BLaER1 treated with 17β-estradiol and CSF1 and Interleukin-3, amounts not matched to agents 10 nM and 100 nM (cell line): ENCODE data around the gene PPP2R2B.
A peak's percentile ranks its signal among the peaks of the same experiment; 100 is the strongest.

ENCODE experiments used
- H3K27ac ChIP-seq, 11 experiments: shearing (Covaris generic); formaldehyde crosslinking; 2 replicates each; pipeline ENCODE4 v1.8.1; 2022
- H3K27me3 ChIP-seq, 11 experiments: shearing (Covaris generic); formaldehyde crosslinking; 2 replicates each; pipeline ENCODE4 v1.8.1; 2022
- H3K36me3 ChIP-seq, 11 experiments: shearing (Covaris generic); formaldehyde crosslinking; 2 replicates each; pipeline ENCODE4 v1.8.1; 2022
- H3K4me1 ChIP-seq, 10 experiments: shearing (Covaris generic); formaldehyde crosslinking; 2 replicates each; pipeline ENCODE4 v1.8.1; 2022
- H3K4me2 ChIP-seq, 11 experiments: shearing (Covaris generic); formaldehyde crosslinking; 2 replicates each; pipeline ENCODE4 v1.8.1; 2022
- H3K4me3 ChIP-seq, 10 experiments: shearing (Covaris generic); formaldehyde crosslinking; 2 replicates each; pipeline ENCODE4 v1.8.1; 2022
- H3K9ac ChIP-seq, 11 experiments: shearing (Covaris generic); formaldehyde crosslinking; 2 replicates each; pipeline ENCODE4 v1.8.1; 2022
- H3K9me3 ChIP-seq, 11 experiments: shearing (Covaris generic); formaldehyde crosslinking; replicated peaks in 1 of 11; 2 replicates each; pipeline ENCODE4 v1.8.1; 2022
- H4K20me1 ChIP-seq, 11 experiments: shearing (Covaris generic); formaldehyde crosslinking; 2 replicates each; pipeline ENCODE4 v1.8.1; 2022
- Cebpa-rat ChIP-seq, 11 experiments: shearing (Covaris generic); IDR thresholded peaks; 2 replicates each; pipeline ENCODE4 v1.8.1; 2022

Gene PPP2R2B

GRCh38 chr5:146726891-146727290 lies 151.7 kb downstream of the PPP2R2B start:
- Histone ChIP-seq H3K9ac (no peak overlapping the region), H3K36me3 (no peaks in the 10 kb centered on the region), H3K27ac (no peak overlapping the region), H3K4me1 (0 out of 20 replicates have a peak, but pooled peaks cover 0 to 8% (median 0%) of the 10 kb centered on the region in 10 experiments), H4K20me1 (no peaks in the 10 kb centered on the region), H3K4me2 (no peak overlapping the region), H3K4me3 (no peak overlapping the region), H3K27me3 (no peaks in the 10 kb centered on the region), H3K9me3 (peaks cover 29 to 38% (median 32%) of the 10 kb centered on the region in 11 experiments)
- TF ChIP-seq Cebpa-rat (IDR thresholded peaks at IDR 0.05), result no peak

GRCh38 chr5:146726020-146726419 lies 152.5 kb downstream of the PPP2R2B start:
- H3K4me3 ChIP-seq, result no peak overlapping the region
- no peak for TF ChIP-seq Cebpa-rat (IDR thresholded peaks at IDR 0.05)
- 0 out of 20 replicates have a peak, but pooled peaks cover 0 to 10% (median 0%) of the 10 kb centered on the region in 10 experiments for H3K4me1 ChIP-seq
- no peaks in the 10 kb centered on the region for H3K36me3 ChIP-seq
- H3K4me2 ChIP-seq, result no peak overlapping the region
- no peak overlapping the region for H3K27ac ChIP-seq
- H3K9me3 ChIP-seq, result peaks cover 28 to 32% (median 30%) of the 10 kb centered on the region in 11 experiments
- H3K9ac ChIP-seq, result no peak overlapping the region
- no peaks in the 10 kb centered on the region for H3K27me3 ChIP-seq
- H4K20me1 ChIP-seq, result no peaks in the 10 kb centered on the region

GRCh38 chr5:146725025-146725424 lies 153.5 kb downstream of the PPP2R2B start:
- H3K9me3 ChIP-seq, result peaks cover 18 to 22% (median 21%) of the 10 kb centered on the region in 11 experiments
- H4K20me1 ChIP-seq, result no peaks in the 10 kb centered on the region
- no peak overlapping the region for H3K9ac ChIP-seq
- no peak overlapping the region for H3K27ac ChIP-seq
- H3K4me2 ChIP-seq, result no peak overlapping the region
- H3K4me1 ChIP-seq, result 0 out of 20 replicates have a peak, but pooled peaks cover 0 to 10% (median 0%) of the 10 kb centered on the region in 10 experiments
- TF ChIP-seq Cebpa-rat (IDR thresholded peaks at IDR 0.05), result no peak
- no peaks in the 10 kb centered on the region for H3K36me3 ChIP-seq
- no peaks in the 10 kb centered on the region for H3K27me3 ChIP-seq
- H3K4me3 ChIP-seq, result no peak overlapping the region

- H3K27ac ChIP-seq, result no peak overlapping the region
- 0 out of 20 replicates have a peak, but pooled peaks cover 0 to 10% (median 0%) of the 10 kb centered on the region in 10 experiments for H3K4me1 ChIP-seq
- no peak overlapping the region for H3K4me3 ChIP-seq
- 0 out of 22 replicates have a peak, but pooled peaks of 2 of the 11 experiments have one; percentile 11 to 19 for TF ChIP-seq Cebpa-rat (IDR thresholded peaks at IDR 0.05)
- no peak overlapping the region for H3K4me2 ChIP-seq
- no peaks in the 10 kb centered on the region for H3K9me3 ChIP-seq
- no peaks in the 10 kb centered on the region for H4K20me1 ChIP-seq
- no peaks in the 10 kb centered on the region for H3K36me3 ChIP-seq
- no peaks in the 10 kb centered on the region for H3K27me3 ChIP-seq
- no peak overlapping the region for H3K9ac ChIP-seq
These were observed 156.2 kb downstream of the PPP2R2B start for GRCh38 chr5:146722361-146722779.

DNA sequence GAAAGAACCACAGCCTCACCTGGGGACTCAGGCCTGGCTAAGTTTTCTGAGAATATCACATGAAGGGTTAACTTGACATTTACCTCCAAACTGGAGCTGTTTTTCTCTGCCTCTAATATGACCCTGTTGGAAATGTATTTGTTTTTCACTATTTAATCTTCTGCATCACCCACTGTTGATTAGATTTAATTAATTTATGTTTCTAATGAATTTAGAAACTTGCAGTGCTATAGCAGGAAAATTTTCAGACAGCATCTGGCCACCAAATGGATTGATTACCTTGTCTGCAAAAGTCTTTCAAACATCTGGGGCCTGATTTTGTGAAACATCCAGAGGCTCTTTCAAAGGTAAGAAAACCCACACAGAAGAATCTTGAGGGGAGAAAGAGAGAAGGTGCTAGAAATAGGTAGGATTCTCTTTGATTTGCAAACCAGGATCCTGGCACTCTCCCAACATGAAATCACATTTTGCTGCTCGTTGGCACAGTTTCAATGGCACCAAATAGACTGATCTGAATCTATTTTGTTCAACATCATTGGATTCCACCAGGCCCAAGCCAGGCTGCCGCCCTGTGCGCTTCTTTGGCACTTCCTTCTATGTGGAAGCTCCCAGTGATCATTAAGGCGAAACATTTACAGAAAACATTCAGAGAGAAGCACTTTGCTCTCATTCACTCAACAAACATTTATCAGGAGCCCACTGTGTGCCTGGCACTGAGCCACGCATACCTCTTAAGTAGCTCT lies 157.3 kb downstream of the PPP2R2B start:
- H3K4me3 ChIP-seq, result no peak overlapping the region
- H3K9me3 ChIP-seq, result no peaks in the 10 kb centered on the region
- H3K4me1 ChIP-seq, result 0 out of 20 replicates have a peak, but pooled peaks cover 0 to 10% (median 0%) of the 10 kb centered on the region in 10 experiments
- H3K27me3 ChIP-seq, result no peaks in the 10 kb centered on the region
- no peak for TF ChIP-seq Cebpa-rat (IDR thresholded peaks at IDR 0.05)
- no peaks in the 10 kb centered on the region for H3K36me3 ChIP-seq
- H4K20me1 ChIP-seq, result no peaks in the 10 kb centered on the region
- no peak overlapping the region for H3K4me2 ChIP-seq
- H3K9ac ChIP-seq, result no peak overlapping the region
- H3K27ac ChIP-seq, result no peak overlapping the region

GRCh38 chr5:146720107-146720506 lies 158.4 kb downstream of the PPP2R2B start:
- Histone ChIP-seq H3K27ac (no peak overlapping the region), H3K4me2 (no peak overlapping the region), H3K9ac (no peak overlapping the region), H3K36me3 (no peaks in the 10 kb centered on the region), H4K20me1 (no peaks in the 10 kb centered on the region), H3K4me1 (0 out of 20 replicates have a peak, but pooled peaks cover 0 to 10% (median 0%) of the 10 kb centered on the region in 10 experiments), H3K4me3 (no peak overlapping the region), H3K9me3 (no peaks in the 10 kb centered on the region), H3K27me3 (no peaks in the 10 kb centered on the region)
- no peak for TF ChIP-seq Cebpa-rat (IDR thresholded peaks at IDR 0.05)

GRCh38 chr5:146719179-146719578 lies 159.4 kb downstream of the PPP2R2B start:
- H3K9ac ChIP-seq, result no peak overlapping the region
- 0 out of 20 replicates have a peak, but pooled peaks cover 0 to 10% (median 0%) of the 10 kb centered on the region in 10 experiments for H3K4me1 ChIP-seq
- H3K36me3 ChIP-seq, result no peaks in the 10 kb centered on the region
- H3K27ac ChIP-seq, result no peak overlapping the region
- H3K9me3 ChIP-seq, result no peaks in the 10 kb centered on the region
- H3K4me2 ChIP-seq, result no peak overlapping the region
- no peak overlapping the region for H3K4me3 ChIP-seq
- no peaks in the 10 kb centered on the region for H4K20me1 ChIP-seq
- no peak for TF ChIP-seq Cebpa-rat (IDR thresholded peaks at IDR 0.05)
- H3K27me3 ChIP-seq, result no peaks in the 10 kb centered on the region

DNA sequence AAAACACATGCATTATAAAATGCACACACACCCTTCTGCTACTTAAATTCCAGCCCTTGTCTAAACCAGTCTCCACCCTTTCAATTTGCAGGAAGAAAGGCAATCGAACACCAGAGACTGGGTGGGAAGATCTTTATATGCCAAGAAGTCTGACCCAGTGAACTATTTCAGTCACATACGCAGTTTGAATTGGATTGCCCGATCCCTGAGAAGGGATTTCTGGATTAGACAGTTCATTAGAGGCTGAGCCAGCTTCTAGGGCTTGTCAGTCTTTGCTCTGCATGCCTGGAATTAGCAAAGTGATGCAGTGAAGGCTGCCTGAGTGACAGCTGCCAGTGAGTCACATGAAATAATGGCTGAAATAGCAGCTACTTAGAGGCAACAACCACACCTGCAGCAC lies 159.9 kb downstream of the PPP2R2B start:
- H3K27ac ChIP-seq, result no peak overlapping the region
- H3K4me1 ChIP-seq, result 0 out of 20 replicates have a peak, but pooled peaks cover 0 to 10% (median 0%) of the 10 kb centered on the region in 10 experiments
- H3K4me2 ChIP-seq, result no peak overlapping the region
- H4K20me1 ChIP-seq, result no peaks in the 10 kb centered on the region
- no peaks in the 10 kb centered on the region for H3K27me3 ChIP-seq
- TF ChIP-seq Cebpa-rat (IDR thresholded peaks at IDR 0.05), result no peak
- H3K36me3 ChIP-seq, result no peaks in the 10 kb centered on the region
- H3K9me3 ChIP-seq, result no peaks in the 10 kb centered on the region
- H3K9ac ChIP-seq, result no peak overlapping the region
- H3K4me3 ChIP-seq, result no peak overlapping the region

DNA sequence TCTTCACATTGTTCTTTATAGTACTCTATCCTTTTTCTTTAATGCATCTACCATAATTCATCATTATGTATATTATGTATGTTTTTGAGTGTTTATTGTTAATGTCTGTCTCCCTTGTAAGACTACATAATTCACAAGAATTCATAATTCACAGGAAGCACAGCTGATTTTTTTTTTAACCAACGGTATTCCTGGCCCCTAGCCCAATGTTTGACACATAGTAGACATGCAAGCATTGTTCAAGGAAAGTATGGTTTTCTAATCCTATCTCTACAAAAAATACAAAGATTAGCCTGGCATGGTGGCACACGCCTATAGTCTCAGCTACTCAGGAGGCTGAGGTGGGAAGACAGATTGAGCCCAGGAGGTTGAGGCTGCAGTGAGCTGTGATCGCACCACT lies 160.6 kb downstream of the PPP2R2B start:
- Histone ChIP-seq H3K27me3 (no peaks in the 10 kb centered on the region), H3K27ac (no peak overlapping the region), H3K9me3 (no peaks in the 10 kb centered on the region), H3K4me1 (0 out of 20 replicates have a peak, but pooled peaks cover 0 to 10% (median 0%) of the 10 kb centered on the region in 10 experiments), H3K36me3 (no peaks in the 10 kb centered on the region), H3K4me3 (no peak overlapping the region), H3K4me2 (no peak overlapping the region), H3K9ac (no peak overlapping the region), H4K20me1 (no peaks in the 10 kb centered on the region)
- no peak for TF ChIP-seq Cebpa-rat (IDR thresholded peaks at IDR 0.05)

DNA sequence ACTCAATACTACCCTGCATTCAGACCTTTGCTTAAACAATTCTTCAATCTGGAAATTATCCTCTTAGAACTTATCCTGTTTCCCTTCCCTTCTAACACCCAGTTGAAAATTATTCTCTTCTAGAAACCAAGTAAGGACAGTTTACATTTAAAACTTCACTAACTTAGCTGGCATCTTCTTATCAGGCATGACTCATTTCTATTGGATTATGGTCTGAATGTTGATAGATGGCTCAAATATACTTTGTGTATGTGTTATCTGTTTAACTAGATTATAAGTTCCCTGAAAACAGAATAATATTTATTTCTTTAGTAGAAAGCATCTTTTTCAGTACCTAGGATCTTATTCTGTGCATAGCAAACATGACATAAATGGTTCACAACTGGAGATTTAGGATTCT lies 161.9 kb downstream of the PPP2R2B start:
- TF ChIP-seq Cebpa-rat (IDR thresholded peaks at IDR 0.05), result no peak
- Histone ChIP-seq H4K20me1 (no peaks in the 10 kb centered on the region), H3K27ac (no peak overlapping the region), H3K4me1 (no peaks in the 10 kb centered on the region), H3K9me3 (no peaks in the 10 kb centered on the region), H3K4me2 (no peak overlapping the region), H3K4me3 (no peak overlapping the region), H3K36me3 (no peaks in the 10 kb centered on the region), H3K27me3 (no peaks in the 10 kb centered on the region), H3K9ac (no peak overlapping the region)
